ENCODE measurements around the gene MDFI. TPM values are rescaled to one million over a fixed set of nuclear protein-coding genes. Genes with fewer than 3 reads are reported as not detected.
A peak's percentile ranks its signal among the peaks of the same experiment; 100 is the strongest.

MDFI gene
- total RNA-seq, 4 donors from 2014 or later, result 24.3 to 120 (median 45.3) TPM

DNA sequence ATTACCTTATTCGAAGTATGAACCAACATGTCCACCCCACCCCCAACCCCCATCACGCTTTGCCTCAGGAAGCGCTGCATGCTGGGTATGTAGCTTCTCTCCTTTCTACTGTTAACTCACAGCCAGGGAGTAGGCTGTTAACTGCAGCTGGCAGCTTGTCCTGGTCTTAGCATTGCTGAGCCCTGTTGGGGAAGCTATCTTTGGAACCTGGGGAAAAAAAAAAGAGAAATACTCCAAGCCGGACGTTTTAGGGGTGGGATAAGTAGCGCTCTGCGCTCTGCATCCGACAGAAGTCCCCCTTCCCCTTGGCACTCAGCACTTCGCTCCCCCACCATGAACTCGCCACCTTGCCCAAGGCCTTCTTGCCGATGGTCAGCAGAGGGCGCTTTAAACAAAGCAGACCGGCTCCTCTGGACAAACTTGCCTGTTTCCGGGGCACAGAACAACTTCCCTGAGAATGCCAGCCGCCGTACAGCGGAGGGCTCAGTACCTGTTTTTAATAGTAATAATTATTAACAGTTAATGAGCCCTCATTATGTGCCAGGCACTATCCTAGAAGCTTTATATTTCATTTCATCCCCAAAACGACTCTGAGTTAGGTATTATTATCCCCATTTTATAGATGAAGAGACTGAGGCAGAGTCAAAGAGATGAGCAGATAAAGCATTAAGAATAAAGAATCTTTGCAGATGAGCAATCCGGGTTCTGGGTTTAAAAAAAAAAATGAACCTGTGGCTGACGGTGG is 35.2 kb upstream of the MDFI start:
- ATAC-seq (ENCODE audit: low FRiP score) (peak; percentile 53), DNase-seq (ENCODE audit: low spot score) (peak; percentile 43)
- TF ChIP-seq, protein P1, sequence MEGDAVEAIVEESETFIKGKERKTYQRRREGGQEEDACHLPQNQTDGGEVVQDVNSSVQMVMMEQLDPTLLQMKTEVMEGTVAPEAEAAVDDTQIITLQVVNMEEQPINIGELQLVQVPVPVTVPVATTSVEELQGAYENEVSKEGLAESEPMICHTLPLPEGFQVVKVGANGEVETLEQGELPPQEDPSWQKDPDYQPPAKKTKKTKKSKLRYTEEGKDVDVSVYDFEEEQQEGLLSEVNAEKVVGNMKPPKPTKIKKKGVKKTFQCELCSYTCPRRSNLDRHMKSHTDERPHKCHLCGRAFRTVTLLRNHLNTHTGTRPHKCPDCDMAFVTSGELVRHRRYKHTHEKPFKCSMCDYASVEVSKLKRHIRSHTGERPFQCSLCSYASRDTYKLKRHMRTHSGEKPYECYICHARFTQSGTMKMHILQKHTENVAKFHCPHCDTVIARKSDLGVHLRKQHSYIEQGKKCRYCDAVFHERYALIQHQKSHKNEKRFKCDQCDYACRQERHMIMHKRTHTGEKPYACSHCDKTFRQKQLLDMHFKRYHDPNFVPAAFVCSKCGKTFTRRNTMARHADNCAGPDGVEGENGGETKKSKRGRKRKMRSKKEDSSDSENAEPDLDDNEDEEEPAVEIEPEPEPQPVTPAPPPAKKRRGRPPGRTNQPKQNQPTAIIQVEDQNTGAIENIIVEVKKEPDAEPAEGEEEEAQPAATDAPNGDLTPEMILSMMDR (IDR thresholded peaks at IDR 0.05), result peak in 1 of 3 donors; percentile 32

DNA sequence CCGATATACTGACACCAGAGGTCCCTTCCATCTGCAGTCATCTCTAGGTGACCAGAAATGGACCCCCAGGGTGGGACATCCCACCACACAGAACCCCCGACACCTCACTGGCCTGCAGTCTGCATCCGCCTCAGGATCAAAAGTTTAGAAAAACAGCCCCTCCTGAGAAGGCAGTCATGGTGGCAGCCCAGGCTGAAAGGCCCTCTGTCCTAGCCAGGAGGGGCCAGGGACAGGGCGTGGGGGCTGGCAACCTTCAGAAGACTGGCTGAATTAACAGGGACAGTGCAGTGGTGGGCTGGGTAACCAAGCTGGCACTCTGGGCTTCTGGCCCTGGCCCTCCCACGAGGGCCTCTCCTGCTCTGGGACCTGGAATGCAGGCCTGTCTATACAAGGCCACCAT is 34.3 kb upstream of the MDFI start:
- DNase-seq (ENCODE audit: low spot score) (no peak), ATAC-seq (ENCODE audit: low FRiP score) (no peak)
- TF ChIP-seq, protein P1 (IDR thresholded peaks at IDR 0.05), result no peak

DNA sequence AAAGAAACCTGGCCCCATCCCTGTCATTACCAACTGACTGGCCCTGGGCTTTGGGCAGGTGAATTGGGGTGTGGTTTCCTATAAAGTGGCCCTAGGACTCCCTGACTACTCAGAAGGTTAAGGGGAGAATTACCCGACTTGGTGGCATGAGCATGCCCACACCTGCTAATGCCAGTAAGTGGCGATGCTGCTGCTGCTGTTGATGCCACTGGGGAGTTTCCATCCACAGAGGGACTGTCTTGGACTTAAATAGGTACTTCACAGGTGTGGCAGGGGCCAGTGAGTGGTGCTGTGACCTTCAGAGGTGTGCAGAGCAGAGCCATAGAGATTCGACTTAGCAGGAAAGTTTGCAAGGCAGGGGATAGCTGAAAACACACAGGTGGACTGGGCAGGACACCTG is 32.6 kb upstream of the MDFI start:
- no peak for DNase-seq (ENCODE audit: low spot score)
- no peak for ATAC-seq (ENCODE audit: low FRiP score)
- TF ChIP-seq, protein P1 (IDR thresholded peaks at IDR 0.05), result no peak

DNA sequence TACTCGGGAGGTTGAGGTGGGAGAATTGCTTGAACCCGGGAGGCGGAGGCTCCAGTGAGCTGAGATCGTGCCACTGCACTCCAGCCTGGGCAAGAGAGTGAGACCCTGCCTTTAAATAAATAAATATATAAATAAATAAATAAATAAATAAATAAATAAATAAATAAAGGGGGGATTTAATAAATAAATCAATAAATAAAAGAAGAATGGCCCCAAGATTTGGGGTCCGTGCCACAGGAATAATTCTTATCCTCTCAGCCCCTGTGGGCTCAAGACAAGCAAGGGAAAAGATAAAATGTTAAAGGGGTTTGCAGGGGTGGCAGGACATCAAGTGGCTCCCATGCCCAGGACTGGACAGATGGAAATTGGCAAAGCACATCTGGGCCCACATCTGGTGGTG is 31.2 kb upstream of the MDFI start:
- DNase-seq (ENCODE audit: low spot score) (no peak), ATAC-seq (ENCODE audit: low FRiP score) (no peak)
- TF ChIP-seq, protein P1 (IDR thresholded peaks at IDR 0.05), result no peak

DNA sequence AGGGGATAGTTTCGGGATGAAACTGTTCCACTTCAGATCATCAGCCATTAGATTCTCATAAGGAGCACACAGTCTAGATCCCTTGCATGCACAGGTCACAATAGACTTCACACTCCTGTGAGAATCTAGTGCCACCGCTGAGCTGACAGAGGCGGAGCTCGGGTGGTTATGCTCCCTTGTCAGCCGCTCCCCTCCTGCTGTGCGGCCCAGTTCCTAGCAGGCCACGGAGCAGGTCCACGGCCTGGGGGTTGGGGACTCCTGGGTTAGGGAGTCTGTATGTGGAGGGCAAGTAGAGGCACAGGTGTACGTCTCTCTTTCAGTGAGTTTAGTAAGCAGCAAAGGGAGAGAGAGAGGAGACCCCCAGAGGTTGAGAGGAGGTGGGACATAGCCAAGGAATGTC is 30.5 kb upstream of the MDFI start:
- DNase-seq (ENCODE audit: low spot score) (no peak), ATAC-seq (ENCODE audit: low FRiP score) (no peak)
- TF ChIP-seq, protein P1 (IDR thresholded peaks at IDR 0.05), result no peak

DNA sequence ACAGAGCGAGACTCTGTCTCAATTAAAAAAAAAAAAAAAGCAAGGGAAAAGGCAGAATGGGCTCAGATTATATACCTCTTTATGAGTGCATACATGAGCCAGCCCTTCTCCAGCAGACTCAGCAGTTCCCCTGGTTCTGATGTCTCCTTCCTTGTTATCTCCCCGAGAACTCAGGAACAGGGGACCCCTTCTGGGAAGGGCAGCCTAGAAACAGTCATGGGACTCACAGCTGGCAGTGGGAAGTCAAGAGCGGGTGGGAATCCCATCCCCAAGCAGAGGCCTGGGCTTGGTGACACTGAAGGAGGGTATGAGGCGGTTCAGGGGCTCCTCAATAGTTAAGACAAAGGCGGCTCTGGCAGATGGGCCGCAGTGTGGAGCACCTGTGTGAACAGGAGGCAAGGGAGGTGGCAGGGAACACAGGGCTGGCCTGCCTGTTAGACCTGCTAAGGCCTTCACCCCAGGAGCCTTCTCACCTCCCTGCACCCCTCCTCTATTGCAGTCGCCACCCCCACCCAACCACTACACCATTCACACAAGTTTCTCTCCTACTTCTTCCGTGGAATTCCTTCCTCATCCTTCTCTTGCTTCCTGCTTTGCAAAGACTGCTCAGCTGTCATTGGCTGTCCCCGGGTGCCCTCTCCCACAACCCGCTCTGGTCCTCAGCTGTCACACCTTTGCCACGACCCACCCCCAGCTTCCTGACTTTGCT is 29.7 kb upstream of the MDFI start:
- ATAC-seq (ENCODE audit: low FRiP score) (no peak), DNase-seq (ENCODE audit: low spot score) (no peak)
- TF ChIP-seq, protein P1 (IDR thresholded peaks at IDR 0.05), result no peak

DNA sequence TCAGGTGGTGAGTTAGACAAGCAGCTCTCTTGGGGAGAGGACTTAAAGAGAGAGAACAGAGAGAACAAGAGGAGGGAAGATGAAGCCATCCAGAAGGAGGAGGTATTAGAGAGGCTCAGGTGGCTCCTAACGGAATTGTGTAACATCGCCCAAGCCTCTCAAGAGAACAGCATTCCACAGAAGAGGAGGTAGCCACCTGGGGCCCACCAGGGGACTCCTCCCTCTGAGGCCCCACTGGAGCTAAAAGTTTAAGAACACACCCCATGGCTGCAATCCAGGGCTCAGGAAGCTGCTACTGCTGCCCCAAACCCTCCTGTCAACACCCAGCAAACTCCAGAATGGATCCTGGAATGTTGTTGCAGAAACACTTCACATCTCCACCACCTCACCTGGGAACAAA is 23.6 kb upstream of the MDFI start:
- TF ChIP-seq, protein P1 (IDR thresholded peaks at IDR 0.05), result no peak
- ATAC-seq (ENCODE audit: low FRiP score) (no peak), DNase-seq (ENCODE audit: low spot score) (no peak)
